Activated CD4-positive, alpha-beta T cell treated with anti-CD3 and anti-CD28 coated beads for 24 hours (primary cell): ENCODE measurements around the gene HM13.
"Not testable (repeated sequence)": the region's sequence is repeated elsewhere in the genome, so short reads cannot be mapped to it uniquely, and the experiment has no call there.

Experiments
- DNase-seq, 2 donors: peaks; one replicate each; pipeline ENCODE4 v3.0.0-alpha.2; 2020; ENCODE audit warnings: low read depth in 2 of 2

Gene HM13

DNA sequence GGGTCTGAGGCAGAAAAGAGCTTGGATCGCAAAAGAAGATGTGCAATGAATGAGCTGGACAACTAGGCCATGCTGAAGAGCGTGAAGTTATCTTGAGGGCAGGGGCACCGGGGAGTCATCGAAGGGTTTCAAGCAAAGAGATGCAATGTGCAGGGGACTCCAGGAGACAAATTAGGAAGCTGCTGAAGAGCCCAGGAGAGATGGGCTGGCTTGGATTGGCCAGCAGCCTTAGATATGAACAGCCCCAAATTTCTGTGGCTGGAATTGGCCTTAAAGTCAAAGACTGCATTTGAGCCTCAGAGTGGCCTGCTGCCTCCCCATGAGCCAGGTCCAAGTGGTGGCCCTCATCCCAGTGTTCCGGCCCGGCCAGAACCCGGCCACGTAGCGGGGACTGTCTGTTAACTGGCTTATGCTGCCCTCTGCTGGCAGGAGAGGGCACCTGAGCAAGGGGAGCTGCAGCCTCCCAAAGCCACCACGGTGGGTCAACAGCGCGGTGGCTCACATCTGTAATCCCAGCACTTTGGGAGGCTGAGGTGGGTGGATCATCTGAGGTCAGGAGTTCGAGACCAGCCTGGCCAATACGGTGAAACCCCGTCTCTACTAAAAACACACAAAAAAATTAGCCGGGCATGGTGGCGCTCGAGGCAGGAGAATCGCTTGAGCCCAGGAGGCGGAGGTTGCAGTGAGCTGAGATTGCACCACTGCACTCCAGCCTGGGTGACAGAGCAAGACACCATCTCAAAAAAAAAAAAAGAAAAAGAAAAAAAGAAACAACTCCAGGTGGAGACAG, 11.2 kb upstream of the HM13 start:
- DNase-seq: peak; percentile 68 to 70

- no peak for DNase-seq
Measured at GRCh38 chr20:31505903-31506302, 8.3 kb upstream of the HM13 start.

DNA sequence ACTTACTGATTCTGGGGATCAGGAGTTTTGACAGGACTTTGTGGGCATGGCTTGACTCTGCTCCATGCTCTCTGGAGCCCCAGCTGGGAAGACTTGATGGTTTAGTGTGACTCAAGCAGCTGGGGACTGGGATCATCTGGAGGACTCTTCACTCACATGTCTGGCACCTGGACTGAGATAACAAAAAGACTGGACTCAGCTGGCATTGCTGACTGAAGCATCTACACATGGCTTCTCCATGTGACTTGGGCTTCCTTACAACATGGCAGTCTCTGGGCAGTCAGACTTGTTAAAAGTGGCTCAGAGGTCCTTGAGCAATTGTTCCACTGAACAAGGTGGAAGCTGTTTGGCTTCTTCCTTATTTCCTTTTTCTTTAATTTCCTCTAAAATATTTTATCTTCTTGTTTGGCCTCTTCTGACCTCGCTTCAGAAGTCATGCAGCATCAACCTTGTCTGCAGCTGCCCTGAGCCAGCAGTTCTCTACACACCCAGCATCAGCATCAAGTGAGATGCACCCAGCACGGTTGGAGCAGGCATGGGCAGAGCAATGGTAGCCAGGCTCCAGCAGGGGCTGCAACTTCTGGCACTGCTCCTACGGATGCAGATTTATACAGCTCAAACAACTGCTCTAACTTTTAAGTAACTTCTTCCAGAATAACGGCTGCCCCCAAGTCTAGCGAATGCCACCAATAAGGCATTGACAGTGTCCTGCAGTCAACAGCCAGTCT, 5.6 kb upstream of the HM13 start:
- DNase-seq: no peak

DNA sequence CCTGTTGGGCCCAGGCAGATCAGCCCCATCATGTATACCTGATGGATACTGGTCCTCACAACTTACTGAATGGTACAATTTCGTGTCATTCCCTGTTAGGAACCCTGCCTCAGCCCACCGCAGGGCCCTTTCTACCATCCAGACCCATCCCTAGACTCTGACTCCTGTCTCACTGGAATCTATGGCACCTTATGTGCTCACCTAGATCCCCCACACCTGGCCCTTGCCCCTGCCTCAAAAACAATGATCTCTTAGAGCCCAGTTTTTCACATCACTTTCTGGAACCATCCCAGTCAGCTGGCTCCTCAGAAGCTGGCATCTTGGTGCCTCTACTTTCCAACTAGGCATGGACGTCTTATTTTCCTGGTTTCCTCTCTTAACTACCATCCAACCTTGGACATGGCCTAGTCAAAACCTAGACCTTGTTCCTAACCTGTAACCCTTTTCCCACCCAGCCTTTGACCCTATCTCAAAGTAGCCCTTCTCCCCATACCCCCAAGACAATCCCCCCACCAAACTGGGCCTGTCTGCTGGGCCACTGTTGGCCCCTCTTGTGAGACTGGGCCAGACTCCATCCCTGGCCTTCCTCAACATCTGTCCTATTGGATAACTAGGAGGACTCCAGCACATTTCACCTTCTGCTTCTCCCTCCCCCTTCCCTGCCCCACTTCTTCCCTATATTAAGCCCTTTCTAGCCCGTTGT, 981 bp downstream of the HM13 start:
- no peak for DNase-seq

DNA sequence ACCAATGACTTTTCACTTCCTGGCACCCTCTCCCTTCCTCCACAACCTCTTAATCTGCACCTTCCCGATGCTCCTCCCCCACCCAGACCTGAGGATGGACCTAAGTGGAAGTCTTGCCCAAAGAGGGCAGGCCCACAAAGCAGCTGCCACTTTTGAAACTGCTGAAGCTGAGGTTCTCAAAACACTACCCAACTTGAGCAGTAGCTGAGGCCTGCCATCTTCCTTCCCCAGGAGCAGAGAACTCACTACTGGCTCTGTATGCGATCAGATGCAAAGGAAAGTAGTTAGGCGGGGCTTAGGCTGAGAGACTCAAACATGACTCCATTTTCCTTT, 1.5 kb downstream of the HM13 start:
- no peak for DNase-seq

- no peak for DNase-seq
Measured at GRCh38 chr20:31516166-31516565, 1.9 kb downstream of the HM13 start.

DNA sequence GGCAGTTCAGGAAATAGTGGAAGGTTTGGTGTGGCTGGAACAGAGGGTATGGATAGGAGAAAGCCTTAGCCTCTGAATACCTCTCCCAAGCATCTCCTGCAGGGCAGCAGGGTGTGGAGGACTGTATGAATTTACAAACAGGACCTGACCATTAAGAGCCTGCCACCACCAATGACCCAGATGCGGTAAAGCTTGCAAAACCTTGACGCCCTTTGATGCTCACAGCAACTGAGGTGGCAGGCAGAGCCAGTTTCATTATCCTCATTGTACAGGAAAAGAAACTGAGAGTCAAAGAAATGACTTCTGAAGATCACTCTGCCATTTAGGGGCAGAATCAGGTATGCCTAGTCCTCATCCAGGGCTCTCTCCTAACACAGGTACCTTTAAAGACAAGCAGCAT, 2.4 kb downstream of the HM13 start:
- DNase-seq: no peak

- DNase-seq: no peak
Measured at GRCh38 chr20:31517373-31517772, 3.1 kb downstream of the HM13 start.

GRCh38 chr20:31521267-31521666, 7.0 kb downstream of the HM13 start:
- DNase-seq: not testable (repeated sequence)

DNA sequence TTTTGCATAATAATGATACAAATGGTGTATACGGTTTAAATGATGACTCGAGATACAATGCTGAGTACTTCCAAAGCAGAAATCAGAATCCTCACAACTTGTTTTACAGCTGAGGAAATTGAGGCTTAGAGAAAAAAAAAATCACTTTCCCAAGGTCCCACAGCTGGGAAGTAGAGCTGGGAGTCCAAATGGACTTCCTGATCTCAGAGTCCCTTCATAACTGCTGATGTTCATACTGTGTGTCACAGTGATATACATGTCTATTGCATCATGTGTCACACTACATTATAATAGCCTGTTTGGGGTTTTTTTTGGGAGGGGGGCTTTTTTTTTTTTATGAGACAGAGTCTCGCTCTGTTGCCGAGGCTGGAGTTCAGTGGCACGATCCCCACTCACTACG, 8.5 kb downstream of the HM13 start:
- DNase-seq: no peak

DNA sequence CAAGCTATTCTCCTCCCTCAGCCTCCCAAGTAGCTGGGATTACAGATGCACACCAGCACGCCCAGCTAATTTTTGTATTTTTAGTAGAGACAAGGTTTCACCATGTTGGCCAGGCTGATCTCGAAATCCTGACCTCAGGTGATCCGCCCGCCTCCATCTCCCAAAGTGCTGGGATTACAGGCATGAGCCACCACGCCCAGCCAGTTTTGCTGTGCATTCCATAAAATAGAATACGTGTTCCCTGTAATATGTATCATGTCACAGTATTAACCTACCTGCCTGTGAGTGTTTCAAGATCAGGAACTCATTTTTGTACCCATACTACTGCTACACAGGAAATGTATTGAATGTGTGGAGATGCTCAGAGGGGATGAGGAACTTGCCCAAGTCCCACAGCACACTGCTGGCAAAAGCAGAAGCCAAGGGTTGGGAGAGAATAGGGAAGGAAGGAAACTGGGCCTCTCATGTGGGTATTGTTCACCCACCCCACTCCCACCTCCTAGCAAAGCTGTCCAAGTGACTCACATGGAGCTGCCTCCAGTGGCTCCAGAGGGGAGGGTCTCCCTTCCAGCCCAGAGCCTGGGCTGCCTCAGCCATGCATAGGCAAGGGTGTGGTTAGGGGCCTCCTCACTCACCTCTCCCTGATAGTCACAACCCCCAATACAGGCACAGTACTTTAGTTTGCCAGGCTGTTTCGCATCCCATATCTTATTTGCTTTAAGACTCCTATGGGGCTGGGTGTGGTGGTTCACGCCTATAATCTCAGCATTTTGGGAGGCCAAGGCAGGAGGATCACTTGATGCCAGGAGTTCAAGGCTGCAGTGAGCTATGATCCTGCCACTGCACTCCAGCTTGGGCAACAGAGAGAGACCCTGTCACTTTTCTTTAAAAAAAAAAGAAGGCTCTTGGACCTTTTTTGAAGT, 9.4 kb downstream of the HM13 start:
- DNase-seq: no peak

- DNase-seq: no peak
Measured at GRCh38 chr20:31527266-31527665, 13.0 kb downstream of the HM13 start.

DNA sequence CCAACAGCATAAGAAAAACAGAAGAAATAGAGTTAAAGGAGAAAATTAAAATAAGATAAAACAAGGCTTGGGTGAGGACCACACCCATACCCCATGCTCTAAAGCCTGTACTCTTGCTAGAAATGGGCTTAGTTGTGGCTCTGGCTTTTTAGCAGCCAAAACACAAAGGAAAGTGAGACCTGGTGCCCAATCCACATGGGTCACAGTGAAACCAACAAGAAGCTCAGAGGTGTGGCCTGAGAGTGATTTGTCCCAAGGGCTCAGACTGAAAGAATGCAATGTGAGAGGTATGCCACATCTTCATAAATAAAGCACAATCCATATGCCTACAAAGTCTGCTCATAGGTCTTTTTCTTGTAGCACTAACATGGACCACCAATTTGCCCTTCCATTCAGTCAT, 21.1 kb downstream of the HM13 start:
- DNase-seq: no peak

- DNase-seq: no peak
Measured at GRCh38 chr20:31536575-31536974, 22.3 kb downstream of the HM13 start.

DNA sequence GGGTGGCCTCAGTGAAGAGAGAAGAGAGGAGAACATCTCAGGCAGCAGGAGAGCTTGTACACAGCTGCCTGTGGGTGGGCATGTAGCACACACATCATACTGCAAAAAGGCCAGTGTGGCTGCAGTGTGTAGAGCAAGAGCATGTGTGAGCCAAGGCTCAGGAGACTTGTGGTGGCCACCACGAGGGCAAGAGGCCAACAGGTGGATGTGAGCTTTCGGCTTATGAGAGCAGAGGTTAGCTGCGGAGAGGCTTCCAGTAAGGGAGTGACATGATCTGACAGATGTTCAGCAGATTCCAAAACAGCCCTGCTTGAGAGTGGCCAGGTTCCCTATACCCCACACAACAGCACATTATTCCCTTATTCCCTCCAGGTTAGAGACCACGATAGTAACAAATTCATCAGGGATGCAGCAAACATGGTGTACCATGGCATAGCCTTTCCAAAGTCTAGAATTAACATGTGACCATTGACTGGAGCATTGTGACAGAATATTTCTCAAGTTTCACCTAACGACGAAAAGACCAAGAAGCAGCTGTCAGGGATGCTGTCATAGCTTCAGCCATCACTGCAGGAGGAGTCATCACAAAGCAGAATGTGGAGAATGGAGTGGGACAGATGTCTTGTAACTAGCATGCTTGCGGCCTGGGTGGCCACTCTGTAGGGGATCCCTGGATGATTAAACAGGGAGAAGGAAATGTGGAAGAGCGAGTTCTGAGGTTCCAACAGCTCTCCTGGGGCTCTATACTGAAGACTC, 23.1 kb downstream of the HM13 start:
- no peak for DNase-seq

GRCh38 chr20:31537890-31538289, 23.6 kb downstream of the HM13 start:
- DNase-seq: no peak

- no peak for DNase-seq
Measured at GRCh38 chr20:31538326-31538725, 24.1 kb downstream of the HM13 start.

- DNase-seq: not testable (repeated sequence)
Measured at GRCh38 chr20:31539636-31540035, 25.4 kb downstream of the HM13 start.

- no peak for DNase-seq
Measured at GRCh38 chr20:31540406-31540805, 26.2 kb downstream of the HM13 start.

DNA sequence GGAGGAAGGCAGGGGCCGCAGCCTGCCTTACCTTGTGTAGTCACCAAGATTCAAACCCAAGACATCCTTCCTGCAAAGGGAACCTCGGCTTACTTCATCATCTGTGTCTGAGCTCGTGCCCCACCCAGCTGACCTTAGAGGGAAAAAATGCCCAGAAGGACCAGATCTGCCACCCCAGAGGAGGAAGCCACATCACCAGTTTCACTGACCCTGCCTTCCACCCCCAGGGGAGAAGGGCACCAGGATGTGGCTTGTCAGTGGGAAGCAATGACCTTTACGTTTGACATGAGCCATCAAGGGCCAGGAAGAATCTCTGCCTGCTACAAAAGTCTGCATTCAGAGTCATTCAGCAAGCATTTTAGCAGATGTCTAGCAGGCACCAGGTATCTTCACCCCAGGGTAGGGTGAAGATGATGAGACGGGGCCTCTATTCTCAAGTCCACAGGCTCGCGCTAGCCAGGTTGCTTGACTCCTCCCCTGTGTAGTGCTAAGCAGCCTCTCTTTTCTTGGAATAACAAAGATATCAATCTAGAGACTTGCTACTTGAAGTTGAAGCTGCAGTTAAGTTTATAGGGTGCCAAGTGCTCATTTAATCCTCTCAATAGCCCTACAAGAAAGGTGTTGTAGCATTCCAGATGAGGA, 28.1 kb downstream of the HM13 start:
- DNase-seq: no peak

- DNase-seq: no peak
Measured at GRCh38 chr20:31542963-31543362, 28.7 kb downstream of the HM13 start.
